AG04450 (cell line): ENCODE measurements around the gene IGHMBP2. TPM values are rescaled to one million over a fixed set of nuclear protein-coding genes. Genes with fewer than 3 reads are reported as not detected.

Experiments used
- CTCF ChIA-PET: fragments of 300-600, 350-600 bp; formaldehyde crosslinking; extraction: SDS; loops from one replicate; lab custom pipeline; 2022; ENCODE audit warnings: antibody characterized with exemption, inconsistent platforms; lab: Charles Lee
- POLR2A ChIA-PET: fragments of 350-600 bp; formaldehyde crosslinking; extraction: SDS; loops from one replicate; lab custom pipeline; 2021; ENCODE audit warnings: antibody characterized with exemption, inconsistent platforms; lab: Yijun Ruan, JAX
- DNase-seq: peaks from one replicate; pipeline ENCODE4 v3.0.0-alpha.2; 2011; ENCODE audit warnings: low read depth, low spot score
- H3K27ac ChIP-seq: one replicate; pipeline ENCODE4 v1.5.1; 2012; ENCODE audit warnings: low read depth, low read length, control low read depth
- H3K27me3 ChIP-seq: one replicate; pipeline ENCODE4 v1.6.0; 2012; ENCODE audit warnings: low read length; ENCODE audit not compliant: control insufficient read depth, insufficient read depth
- H3K4me3 ChIP-seq: 2 replicates; pipeline ENCODE4 v1.5.1; 2011; ENCODE audit warnings: mild to moderate bottlenecking, low read depth, low read length, control low read depth
- H3K9me3 ChIP-seq: 2 replicates; pipeline ENCODE4 v1.5.1; 2012; ENCODE audit warnings: low read length; ENCODE audit not compliant: control insufficient read depth, insufficient read depth
- polyA plus RNA-seq: library from polyadenylated mRNA; depleted of rRNA; stranded (reverse); fragments of >200 nt; gene quantifications from 2 replicates; pipeline ENCODE4 v1.2.3, GENCODE V29; 2011
- TF ChIP-seq, protein P1 (sequence below): IDR thresholded peaks from 2 replicates; pipeline ENCODE4 v1.5.1; 2011; ENCODE audit warnings: low read depth, low read length, control low read depth, inconsistent platforms

IGHMBP2 gene
- polyA plus RNA-seq, 1 experiment, result 8.7 TPM

DNA sequence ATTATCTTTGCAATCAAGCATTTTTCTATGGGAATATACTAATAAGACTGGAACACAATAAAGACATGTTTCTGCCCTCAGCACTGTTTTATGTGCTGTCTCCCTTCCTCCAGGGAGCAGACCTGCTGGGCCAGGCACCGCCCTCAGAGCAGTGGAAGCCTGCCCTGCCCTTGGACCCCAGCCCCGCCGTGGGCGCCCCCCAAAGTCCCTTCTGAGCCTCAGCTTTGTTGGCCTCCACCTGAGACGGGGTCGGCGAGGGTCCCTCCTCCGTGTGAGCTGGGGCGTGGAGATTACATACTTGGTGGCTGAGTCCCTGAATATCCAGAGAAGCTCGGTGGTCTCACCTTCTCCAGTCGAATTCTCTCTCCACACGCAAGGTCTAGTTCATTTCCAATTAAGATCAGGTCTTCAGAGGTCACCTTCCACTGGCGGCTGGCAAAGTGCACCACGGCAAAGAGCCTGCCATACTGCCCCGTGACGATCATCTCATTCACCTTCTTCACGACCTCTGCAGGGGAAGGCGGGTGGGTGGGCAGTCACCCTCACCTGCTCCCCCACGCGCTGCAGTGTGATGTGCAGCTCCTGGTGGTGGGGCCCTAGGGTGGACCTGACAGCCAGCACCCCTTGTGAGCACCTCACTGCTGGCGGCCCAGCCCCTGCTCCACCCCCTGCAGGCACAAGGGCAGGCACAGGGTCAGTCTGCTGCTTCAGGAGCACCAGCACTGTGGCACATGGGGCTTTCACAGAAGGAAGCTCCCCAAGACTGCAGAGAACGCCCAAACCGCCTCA lies 7.3 kb upstream of the IGHMBP2 start:
- TF ChIP-seq, protein P1, sequence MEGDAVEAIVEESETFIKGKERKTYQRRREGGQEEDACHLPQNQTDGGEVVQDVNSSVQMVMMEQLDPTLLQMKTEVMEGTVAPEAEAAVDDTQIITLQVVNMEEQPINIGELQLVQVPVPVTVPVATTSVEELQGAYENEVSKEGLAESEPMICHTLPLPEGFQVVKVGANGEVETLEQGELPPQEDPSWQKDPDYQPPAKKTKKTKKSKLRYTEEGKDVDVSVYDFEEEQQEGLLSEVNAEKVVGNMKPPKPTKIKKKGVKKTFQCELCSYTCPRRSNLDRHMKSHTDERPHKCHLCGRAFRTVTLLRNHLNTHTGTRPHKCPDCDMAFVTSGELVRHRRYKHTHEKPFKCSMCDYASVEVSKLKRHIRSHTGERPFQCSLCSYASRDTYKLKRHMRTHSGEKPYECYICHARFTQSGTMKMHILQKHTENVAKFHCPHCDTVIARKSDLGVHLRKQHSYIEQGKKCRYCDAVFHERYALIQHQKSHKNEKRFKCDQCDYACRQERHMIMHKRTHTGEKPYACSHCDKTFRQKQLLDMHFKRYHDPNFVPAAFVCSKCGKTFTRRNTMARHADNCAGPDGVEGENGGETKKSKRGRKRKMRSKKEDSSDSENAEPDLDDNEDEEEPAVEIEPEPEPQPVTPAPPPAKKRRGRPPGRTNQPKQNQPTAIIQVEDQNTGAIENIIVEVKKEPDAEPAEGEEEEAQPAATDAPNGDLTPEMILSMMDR, result no peak
- no peaks in the 10 kb centered on the region; the same call in 1 of the 2 replicates for H3K9me3 ChIP-seq
- no peak overlapping the region for H3K4me3 ChIP-seq
- no peak for DNase-seq
- no peaks in the 10 kb centered on the region for H3K27me3 ChIP-seq
- H3K27ac ChIP-seq, result no peak overlapping the region
- POLR2A ChIA-PET, result no interaction called here
- CTCF ChIA-PET, result no interaction called here

GRCh38 chr11:68897441-68897840 lies 6.2 kb upstream of the IGHMBP2 start:
- CTCF ChIA-PET, result interaction anchor here (0.5 kb wide), 1 partner anchor 317 kb away, joined by 5 read pairs; no protein-coding TSS in a partner anchor
- no peaks in the 10 kb centered on the region; the same call in 1 of the 2 replicates for H3K9me3 ChIP-seq
- H3K4me3 ChIP-seq, result no peak overlapping the region
- no peak for DNase-seq
- H3K27me3 ChIP-seq, result no peaks in the 10 kb centered on the region
- TF ChIP-seq, protein P1, result no peak
- POLR2A ChIA-PET, result no interaction called here
- no peak overlapping the region for H3K27ac ChIP-seq

GRCh38 chr11:68900835-68901381 lies 2.8 kb upstream of the IGHMBP2 start:
- Histone ChIP-seq H3K4me3 (no peak overlapping the region), H3K27me3 (no peaks in the 10 kb centered on the region), H3K9me3 (no peaks in the 10 kb centered on the region; the same call in 1 of the 2 replicates), H3K27ac (no peak overlapping the region)
- no peak for DNase-seq
- TF ChIP-seq, protein P1, result no peak
- ChIA-PET POLR2A (no interaction called here), CTCF (no interaction called here)

DNA sequence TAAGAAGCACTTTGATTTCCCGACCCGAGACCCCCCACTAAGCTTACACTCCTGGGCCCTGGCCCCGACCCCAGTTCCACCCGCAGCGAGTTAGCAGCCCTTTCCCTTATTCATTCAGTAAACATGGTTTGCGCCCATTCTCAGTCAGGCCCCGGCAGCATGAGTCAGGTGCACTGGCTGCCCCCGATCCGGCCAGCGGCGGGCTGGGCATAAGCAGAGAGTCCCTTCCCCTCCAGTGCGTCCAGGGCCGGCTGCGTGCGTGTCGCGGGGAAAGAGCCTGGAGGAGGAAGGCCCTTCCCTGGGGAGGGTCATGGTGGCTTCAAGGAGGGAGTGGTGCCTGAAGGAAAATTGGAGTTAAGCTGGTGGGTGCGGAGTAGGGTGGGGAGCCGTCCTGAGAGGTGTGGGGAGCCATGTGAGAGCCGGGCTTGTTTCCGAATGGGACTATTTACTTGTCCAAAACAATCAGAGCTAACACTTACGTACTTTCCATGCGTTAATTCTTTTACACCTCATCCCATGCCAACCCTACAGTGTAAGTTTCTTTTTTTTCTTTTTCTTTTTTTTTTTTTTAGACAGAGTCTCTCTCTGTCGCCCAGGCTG lies 657 bp downstream of the IGHMBP2 start:
- peak overlapping the region; percentile 100 for H3K4me3 ChIP-seq
- POLR2A ChIA-PET, result interaction anchor here (1.7 kb wide), 1 partner anchor 109 kb away, joined by 4 read pairs; the partner anchor contains the start of gene MRGPRF
- TF ChIP-seq, protein P1, result no peak
- H3K9me3 ChIP-seq, result no peaks in the 10 kb centered on the region; the same call in 1 of the 2 replicates
- no peak for DNase-seq
- CTCF ChIA-PET, result no interaction called here
- H3K27ac ChIP-seq, result peak overlapping the region; percentile 70
- no peaks in the 10 kb centered on the region for H3K27me3 ChIP-seq
